GM20000 (cell line): Measurements from ENCODE around the gene OSGIN1.

Experiments used
- DNase-seq: peaks from one replicate; pipeline ENCODE4 v3.0.0; 2012; ENCODE audit warnings: low spot score
- CTCF ChIP-seq: IDR thresholded peaks from 2 replicates; pipeline ENCODE4 v1.5.1; 2012; ENCODE audit warnings: mild to moderate bottlenecking, control low read depth; ENCODE audit errors: extremely low read depth, missing control alignments

OSGIN1 gene

GRCh38 chr16:83912519-83913244 lies 40.4 kb upstream of the OSGIN1 start:
- TF ChIP-seq CTCF = no peak
- DNase-seq = no peak

- no peak for DNase-seq
- no peak for TF ChIP-seq CTCF
Measured at GRCh38 chr16:83913245-83913633, 39.8 kb upstream of the OSGIN1 start.

- no peak for DNase-seq
- TF ChIP-seq CTCF = no peak
Measured at GRCh38 chr16:83914091-83914710, 38.8 kb upstream of the OSGIN1 start.

GRCh38 chr16:83915081-83915480 lies 38.0 kb upstream of the OSGIN1 start:
- DNase-seq = no peak
- TF ChIP-seq CTCF = no peak

- no peak for TF ChIP-seq CTCF
- DNase-seq = no peak
Measured at GRCh38 chr16:83915491-83915890, 37.5 kb upstream of the OSGIN1 start.

GRCh38 chr16:83917152-83918120 lies 35.6 kb upstream of the OSGIN1 start:
- TF ChIP-seq CTCF = no peak
- DNase-seq = no peak
